ENCODE results near the gene C17orf50.
"Not testable (repeated sequence)": the region's sequence is repeated elsewhere in the genome, so short reads cannot be mapped to it uniquely, and the experiment has no call there.

Gene C17orf50

GRCh38 chr17:35735036-35735805 is 25.5 kb upstream of the C17orf50 start:
- DNase-seq: no peak

DNA sequence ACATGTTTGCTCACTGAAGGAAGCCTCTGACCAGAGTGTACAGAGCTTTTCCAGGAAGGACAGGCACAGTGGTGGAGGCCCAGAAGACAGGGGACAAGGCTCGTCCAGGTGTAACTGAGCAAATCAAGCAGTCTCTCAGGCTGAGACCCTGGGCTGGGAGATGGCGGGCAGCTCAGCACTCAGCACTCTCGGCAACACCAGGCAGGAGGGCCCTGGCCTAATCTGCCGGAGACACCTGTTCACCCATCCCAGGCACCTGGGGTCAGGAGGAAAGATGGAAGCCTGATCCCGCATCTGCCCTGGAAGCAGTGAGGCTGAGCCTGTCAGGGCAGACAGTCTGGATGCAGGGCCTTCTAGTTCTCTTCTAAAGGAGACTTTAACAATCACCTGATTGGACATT is 24.5 kb upstream of the C17orf50 start:
- DNase-seq: no peak

DNA sequence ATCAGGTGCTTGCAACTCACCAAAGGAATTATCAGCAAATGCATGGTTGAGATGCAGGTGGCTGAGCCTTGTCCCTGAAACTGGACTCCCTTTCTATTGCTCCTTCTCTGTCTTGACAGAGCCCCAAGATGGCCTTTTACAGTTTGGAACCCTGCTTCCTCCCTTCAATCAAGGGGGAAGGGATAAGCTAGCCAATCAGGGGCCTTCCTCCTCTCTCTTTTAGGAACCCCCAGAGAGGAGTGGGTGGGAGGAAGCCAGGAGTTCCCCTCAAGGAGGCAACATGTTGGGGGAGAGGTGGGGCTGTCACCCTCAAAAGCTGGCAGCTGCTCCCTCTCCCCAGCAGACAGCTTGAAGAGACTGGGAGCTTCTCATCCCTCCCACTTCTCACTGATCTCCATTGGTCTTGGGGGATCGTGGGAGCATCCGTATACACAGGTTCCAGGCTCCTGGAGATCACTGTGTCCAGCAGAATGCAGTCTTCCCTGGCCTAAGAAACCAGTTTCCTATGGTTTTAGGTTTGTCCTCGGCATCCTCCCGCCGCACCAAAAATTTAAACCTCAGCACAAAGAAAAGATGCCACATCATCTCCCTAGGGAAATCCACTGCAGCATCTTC is 22.1 kb upstream of the C17orf50 start:
- DNase-seq: no peak

DNA sequence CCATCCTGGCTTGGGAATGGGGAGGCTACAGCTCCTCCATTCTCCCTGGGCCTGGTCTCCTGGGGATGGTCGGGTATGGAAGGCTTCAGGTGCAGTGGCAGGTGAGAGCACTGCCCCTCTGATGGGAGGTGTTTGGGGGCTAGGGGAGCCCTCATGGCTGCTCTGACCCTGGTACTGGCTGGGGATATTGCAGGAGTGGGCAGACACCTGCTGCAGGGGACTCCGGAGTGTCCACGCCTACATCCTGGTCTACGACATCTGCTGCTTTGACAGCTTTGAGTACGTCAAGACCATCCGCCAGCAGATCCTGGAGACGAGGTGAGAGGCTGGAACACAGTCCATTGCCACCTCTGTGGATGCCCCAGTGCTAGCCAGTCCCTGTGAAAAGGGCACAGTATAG is 20.5 kb upstream of the C17orf50 start:
- no peak for DNase-seq

DNA sequence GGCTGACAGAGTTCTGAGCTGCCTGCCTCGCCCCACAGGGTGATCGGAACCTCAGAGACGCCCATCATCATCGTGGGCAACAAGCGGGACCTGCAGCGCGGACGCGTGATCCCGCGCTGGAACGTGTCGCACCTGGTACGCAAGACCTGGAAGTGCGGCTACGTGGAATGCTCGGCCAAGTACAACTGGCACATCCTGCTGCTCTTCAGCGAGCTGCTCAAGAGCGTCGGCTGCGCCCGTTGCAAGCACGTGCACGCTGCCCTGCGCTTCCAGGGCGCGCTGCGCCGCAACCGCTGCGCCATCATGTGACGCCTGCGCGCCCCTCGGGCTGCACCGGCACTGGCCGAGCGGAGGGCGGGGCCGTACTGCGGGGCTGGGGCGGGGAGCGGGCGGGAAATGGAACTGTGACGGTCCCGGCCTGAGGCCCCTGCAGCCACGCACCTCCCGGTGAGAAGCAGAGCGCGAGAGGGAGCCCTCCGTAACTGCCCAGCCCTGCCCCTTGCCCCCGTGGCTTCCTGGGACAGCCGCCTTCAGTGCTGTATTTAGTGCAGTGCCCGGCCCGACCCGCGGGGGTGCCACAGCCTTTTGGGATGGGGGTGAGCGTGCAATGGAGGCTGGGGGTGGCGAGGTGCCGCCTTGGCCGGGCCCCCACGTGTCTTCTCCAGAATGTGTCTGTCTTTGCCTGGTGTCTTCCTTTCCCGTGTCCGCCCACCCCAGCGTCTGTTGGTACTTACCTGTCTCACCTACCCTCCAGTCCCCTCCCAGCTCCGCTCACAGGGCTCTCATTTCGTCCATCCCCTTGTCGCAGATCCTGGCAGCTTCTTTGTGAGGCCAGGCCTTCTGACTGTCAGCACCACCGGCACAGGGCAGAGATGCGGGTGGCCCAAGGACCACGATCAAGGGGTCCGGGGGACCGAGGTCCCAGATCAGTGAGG is 19.4 kb upstream of the C17orf50 start:
- DNase-seq: no peak

DNA sequence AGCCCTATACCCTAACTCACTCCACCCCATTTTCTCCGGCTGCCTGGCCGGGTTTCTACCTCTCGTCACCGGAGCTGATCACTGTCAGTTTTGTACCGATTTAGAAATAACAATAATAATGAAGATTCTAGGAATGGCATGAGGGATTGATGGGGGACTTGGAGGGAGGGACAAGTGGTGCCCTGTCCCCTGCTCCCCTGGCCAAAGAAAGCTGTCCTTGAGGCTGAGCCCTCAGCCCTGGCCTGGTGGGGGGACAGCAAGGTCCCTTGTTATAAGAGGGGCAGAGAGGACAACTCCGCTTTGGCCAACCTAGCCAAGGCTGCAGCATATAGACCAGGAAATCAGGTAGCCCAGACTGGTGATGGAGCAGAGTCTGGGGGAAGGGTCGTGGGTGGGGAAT is 18.2 kb upstream of the C17orf50 start:
- DNase-seq: no peak

- no peak for DNase-seq
These were observed 17.7 kb upstream of the C17orf50 start for GRCh38 chr17:35742896-35743477.

DNA sequence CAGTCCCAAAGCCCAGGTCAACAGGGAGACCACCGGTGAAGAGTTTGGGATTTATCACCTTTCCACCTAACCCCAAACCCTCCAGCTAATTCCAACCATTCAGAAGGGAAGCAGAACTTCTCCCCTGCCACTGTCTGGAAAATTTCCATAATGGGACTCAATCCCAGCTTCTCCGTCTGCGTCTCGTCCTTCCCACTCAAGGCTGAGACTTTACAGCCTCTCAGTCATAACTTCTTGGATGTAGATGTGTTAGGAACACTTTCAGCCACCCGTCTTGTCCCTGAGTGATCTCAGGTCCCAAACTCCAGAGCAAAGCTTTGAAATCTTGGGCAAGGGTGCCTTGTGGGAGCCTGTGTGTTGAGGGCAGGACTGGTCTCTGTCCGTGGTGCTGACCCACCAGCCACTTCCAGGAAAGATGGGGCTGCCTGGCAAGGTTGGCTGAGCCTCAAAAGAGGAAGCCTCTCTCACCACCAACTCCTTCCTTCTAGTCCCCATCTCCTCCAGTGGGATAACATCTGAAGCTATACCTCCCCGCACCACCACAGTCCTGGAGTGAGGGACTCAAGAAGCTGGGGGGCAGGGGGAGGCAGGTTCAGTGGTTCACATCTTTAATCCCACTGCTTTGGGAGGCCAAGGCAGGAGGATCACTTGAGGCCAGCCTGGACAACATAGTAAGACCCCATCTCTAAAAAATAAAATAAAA is 16.9 kb upstream of the C17orf50 start:
- DNase-seq: no peak

- no peak for DNase-seq
These were observed 15.9 kb upstream of the C17orf50 start for GRCh38 chr17:35744830-35745229.

GRCh38 chr17:35745246-35745645 is 15.4 kb upstream of the C17orf50 start:
- DNase-seq: no peak

DNA sequence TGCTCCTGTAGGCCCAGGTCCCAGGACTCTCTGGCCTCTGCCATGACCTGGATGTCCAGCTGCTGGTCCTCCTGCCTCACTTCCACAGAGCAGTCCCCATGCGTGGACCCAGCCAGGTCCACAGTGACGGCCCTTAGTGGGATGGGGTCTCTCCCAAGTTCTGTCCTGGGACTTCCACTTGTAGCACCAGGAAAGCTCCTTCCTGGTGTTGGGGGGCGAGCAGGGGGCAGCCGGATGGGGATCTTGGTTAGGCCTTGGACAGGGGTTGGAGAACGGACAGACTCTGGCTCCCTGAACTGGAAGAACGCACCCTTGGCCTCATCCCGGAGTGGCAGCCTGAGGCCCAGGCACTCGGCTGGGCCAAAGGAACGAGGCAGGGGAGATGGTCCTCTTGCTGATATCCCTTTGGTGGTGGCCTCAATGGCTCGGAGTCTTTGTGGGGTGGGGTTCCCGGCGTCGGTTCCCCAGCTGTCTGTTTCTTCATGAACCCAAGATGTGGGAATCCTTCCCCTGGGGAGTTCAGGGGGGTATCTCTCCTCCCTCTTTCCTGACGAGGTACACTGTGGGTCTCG is 14.9 kb upstream of the C17orf50 start:
- no peak for DNase-seq

DNA sequence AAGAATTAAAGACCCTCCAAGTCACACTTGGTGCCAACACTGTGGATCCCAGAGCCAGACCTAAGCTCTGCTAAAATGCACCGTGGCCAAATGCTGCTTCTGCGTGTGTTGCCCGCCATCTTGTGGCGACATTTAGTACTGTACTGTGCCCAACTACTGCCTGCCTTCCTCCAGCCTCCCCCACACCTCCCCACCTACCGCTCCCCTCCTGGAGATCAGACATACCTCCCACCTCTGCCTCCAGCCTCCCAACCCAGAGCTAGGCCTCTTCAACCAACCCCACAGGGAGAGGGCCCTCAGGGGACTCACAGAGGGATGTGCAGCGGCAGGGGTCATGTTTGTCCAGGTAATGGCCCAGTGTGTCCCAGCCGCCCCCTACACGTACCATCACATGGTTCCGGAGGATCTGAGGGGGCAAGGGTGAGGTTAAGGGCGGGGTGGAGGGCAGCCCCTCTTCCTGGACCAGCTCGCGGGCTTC is 13.1 kb upstream of the C17orf50 start:
- DNase-seq: no peak

- no peak for DNase-seq
These were observed 12.3 kb upstream of the C17orf50 start for GRCh38 chr17:35748341-35748841.

GRCh38 chr17:35748979-35749378 is 11.7 kb upstream of the C17orf50 start:
- DNase-seq: no peak

GRCh38 chr17:35749560-35750412 is 10.9 kb upstream of the C17orf50 start:
- no peak for DNase-seq

DNA sequence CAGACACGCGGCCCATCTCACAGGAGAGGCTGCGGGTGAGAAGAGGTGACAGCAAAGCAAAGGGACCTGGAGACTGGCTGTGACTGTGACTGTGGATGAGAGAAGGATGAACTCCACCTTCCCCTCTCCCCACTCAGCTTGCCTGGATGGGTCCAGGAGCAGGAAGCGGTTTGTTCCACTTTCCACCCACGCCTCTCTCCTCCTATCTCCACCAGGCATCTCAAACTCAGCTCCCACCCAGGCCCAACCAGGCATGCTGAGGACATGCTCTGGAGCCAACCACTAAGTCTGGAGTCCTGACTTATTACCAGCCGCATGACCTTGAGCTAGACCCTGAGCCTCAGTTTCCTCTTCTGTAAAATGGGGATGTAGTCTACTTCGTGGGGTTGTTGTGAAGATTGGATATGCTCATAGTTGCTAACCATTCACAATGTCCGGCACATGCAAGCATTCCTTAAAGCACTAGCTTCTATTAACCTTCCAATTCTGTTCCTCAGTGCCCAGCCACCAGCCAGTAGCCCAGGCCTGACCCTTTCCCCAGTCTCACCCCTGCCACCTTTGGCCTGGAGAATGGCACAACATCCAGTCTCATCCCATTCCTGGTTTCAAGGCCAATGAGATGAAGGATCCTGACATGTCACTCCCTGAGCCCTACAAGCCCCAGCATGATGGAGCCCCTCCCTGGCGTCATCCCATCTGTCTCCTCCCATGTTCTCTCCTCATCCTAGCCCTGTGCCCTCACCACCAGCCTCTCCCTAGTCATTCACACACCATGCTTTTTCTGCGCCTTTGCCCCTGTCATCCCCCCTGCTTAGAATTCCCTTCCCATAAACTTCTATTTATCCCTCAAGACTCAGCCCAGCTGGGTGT is 9.9 kb upstream of the C17orf50 start:
- no peak for DNase-seq

DNA sequence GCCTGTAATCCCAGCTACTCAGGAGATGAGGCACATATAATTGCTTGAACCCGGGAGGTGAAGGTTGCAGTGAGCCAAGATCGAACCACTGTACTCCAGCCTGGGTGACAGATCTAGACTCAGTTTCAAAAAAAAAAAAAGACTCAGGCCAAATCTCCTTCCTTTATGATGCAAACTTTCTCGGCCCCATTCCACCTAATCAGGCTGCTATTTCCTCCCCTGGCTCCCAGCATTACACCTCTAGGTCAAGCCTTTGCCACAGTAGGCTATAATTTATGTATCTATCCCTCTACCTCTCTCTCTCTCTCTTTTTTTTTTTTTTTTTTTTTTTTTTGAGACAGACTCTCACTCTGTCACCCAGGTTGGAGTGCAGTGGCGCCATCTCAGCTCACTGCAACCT is 9.1 kb upstream of the C17orf50 start:
- not testable (repeated sequence) for DNase-seq

GRCh38 chr17:35752471-35752870 is 8.2 kb upstream of the C17orf50 start:
- no peak for DNase-seq

DNA sequence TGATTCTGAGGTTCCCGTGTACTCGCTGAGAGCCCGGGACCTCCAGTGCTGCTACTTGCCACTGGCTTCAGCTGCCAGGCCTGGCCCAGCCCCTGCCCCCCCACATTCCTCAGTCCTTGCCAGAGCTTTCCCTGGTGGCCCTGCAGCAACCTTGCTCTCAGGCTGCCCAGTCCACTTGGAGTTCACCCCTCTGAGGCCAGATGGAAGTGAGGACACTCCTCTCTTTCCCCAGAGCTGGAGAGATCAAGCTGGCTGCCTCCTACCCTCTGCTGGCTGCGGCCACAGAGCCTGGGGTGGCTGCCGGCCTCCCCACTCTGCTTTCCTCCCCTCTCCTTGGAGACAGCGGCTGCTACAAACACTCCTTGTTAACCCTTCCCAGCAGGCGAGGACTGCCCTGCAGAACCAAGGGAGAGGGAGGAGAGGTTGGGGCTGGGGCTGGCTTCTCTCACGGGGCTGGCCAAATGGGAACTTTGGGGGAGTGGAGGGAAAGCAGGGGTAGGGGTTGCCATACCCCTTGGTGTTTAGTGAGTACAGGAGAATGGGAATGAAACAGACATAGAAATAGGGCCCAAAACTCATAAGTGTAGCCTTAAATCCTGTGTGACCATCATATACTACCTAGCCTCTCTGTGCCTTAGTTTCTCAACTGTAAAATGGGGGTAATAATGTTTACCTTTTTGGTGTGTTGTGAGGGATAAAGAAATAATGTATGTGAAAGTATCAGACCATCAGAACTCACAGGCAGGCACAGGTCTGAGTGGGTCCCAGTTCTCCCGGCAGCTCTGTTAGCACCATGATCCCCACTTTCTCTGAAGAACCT is 7.5 kb upstream of the C17orf50 start, which contains the start of gene GAS2L2:
GAS2L2 (minus strand) TSS at position 295 of the 820 bp plus-strand sequence. CDS start 389 bp downstream, outside the sequence.
- no peak for DNase-seq

Data from activated gamma-delta T cell (primary cell).